CD4-positive, CD25-positive, alpha-beta regulatory T cell (primary cell): ENCODE data around the gene CTNNA1. TPM values are rescaled to one million over a fixed set of nuclear protein-coding genes. Genes with fewer than 3 reads are reported as not detected.
A peak's percentile ranks its signal among the peaks of the same experiment; 100 is the strongest.

Source experiments
- ATAC-seq, 2 donors: fragments of 150-1000 bp; cut with Tn5 transposase; one replicate each; pipeline ENCODE4 v1.10.0; 2021; ENCODE audit warnings: low read depth in 2 of 2, moderate number of reproducible peaks in 2 of 2, moderate library complexity in 1 of 2
- DNase-seq, 3 donors: peaks; one replicate each; pipeline versions ENCODE4 v3.0.0 to v3.0.0-alpha.2; 2012 to 2022; ENCODE audit warnings: mixed read lengths in 1 of 3
- H3K27ac ChIP-seq: one replicate; pipeline ENCODE4 v1.7.0; 2013; ENCODE audit warnings: mild to moderate bottlenecking, low read length; ENCODE audit not compliant: insufficient read depth, poor library complexity, severe bottlenecking
- H3K27me3 ChIP-seq: one replicate; pipeline ENCODE4 v1.7.0; 2013; ENCODE audit warnings: low read length; ENCODE audit not compliant: control insufficient read depth, insufficient read depth
- H3K36me3 ChIP-seq: one replicate; pipeline ENCODE4 v1.7.0; 2013; ENCODE audit warnings: mild to moderate bottlenecking, low read length, moderate library complexity; ENCODE audit not compliant: control insufficient read depth, insufficient read depth
- H3K4me1 ChIP-seq: 2 replicates; pipeline ENCODE4 v1.7.0; 2013; ENCODE audit warnings: mild to moderate bottlenecking, low read length; ENCODE audit not compliant: insufficient read depth, control insufficient read depth, poor library complexity, severe bottlenecking
- H3K4me3 ChIP-seq: one replicate; pipeline ENCODE4 v1.7.0; 2013; ENCODE audit warnings: low read depth, mild to moderate bottlenecking, low read length, moderate library complexity
- H3K9me3 ChIP-seq, 2 experiments: 1 replicate in 1 of 2; 2 replicates in 1 of 2; pipeline ENCODE4 v1.7.0; 2013; ENCODE audit warnings: low read length in 2 of 2, mild to moderate bottlenecking in 1 of 2, moderate library complexity in 1 of 2; ENCODE audit not compliant: control insufficient read depth in 2 of 2
- H3K27ac Mint-ChIP-seq, 3 donors: one replicate each; pipeline ENCODE4 v1.8.0; 2020 to 2022; ENCODE audit warnings: mild to moderate bottlenecking in 3 of 3, mixed read lengths in 3 of 3, moderate library complexity in 2 of 3
- H3K27me3 Mint-ChIP-seq: one replicate; pipeline ENCODE4 v1.8.0; 2022; ENCODE audit warnings: mild to moderate bottlenecking, mixed read lengths
- H3K36me3 Mint-ChIP-seq: one replicate; pipeline ENCODE4 v1.8.0; 2020; ENCODE audit warnings: mixed read lengths
- H3K4me1 Mint-ChIP-seq, 4 donors: one replicate each; pipeline ENCODE4 v1.8.0; 2020 to 2022; ENCODE audit warnings: mixed read lengths in 4 of 4, mild to moderate bottlenecking in 1 of 4
- H3K4me3 Mint-ChIP-seq, 4 donors: one replicate each; pipeline ENCODE4 v1.8.0; 2020 to 2022; ENCODE audit warnings: mild to moderate bottlenecking in 4 of 4, mixed read lengths in 4 of 4, moderate library complexity in 3 of 4
- H3K9me3 Mint-ChIP-seq, 7 donors: one replicate each; pipeline ENCODE4 v1.8.0; 2020 to 2022; ENCODE audit warnings: mixed read lengths in 7 of 7, mild to moderate bottlenecking in 3 of 7, moderate library complexity in 2 of 7
- polyA plus RNA-seq, 4 donors: library from polyadenylated mRNA; unstranded; fragments of 300-500 nt; fragmentation: Illumina TruSeq; gene quantifications; one replicate each; pipeline ENCODE4 v1.2.3, GENCODE V29; 2021
- total RNA-seq: library from RNA; stranded (reverse); gene quantifications from one replicate; pipeline ENCODE4 v1.2.3, GENCODE V29; 2022

The CTNNA1 gene
- total and polyA plus RNA-seq, 5 donors from 2014 or later, result 8.9 to 48.6 (median 13.5) TPM

GRCh38 chr5:138819081-138819480, 65.9 kb downstream of the CTNNA1 start:
- peaks cover 0 to 3% (median 0%) of the 10 kb centered on the region in 4 donors for H3K4me1 Mint-ChIP-seq
- no peak for ATAC-seq
- no peak overlapping the region for H3K4me3 Mint-ChIP-seq
- H3K36me3 Mint-ChIP-seq, result peaks cover 4% of the 10 kb centered on the region
- Histone ChIP-seq H3K9me3 (no peaks in the 10 kb centered on the region), H3K4me3 (no peak overlapping the region), H3K27me3 (no peaks in the 10 kb centered on the region), H3K4me1 (no peaks in the 10 kb centered on the region), H3K36me3 (peaks cover 3% of the 10 kb centered on the region), H3K27ac (no peak overlapping the region)
- DNase-seq, result no peak
- H3K9me3 Mint-ChIP-seq, result peaks cover 0 to 3% (median 0%) of the 10 kb centered on the region in 7 donors
- H3K27me3 Mint-ChIP-seq, result no peaks in the 10 kb centered on the region
- peak overlapping the region in 2 of 3 donors; percentile 42 to 53 for H3K27ac Mint-ChIP-seq

GRCh38 chr5:138820695-138821094, 67.5 kb downstream of the CTNNA1 start:
- H3K4me3 Mint-ChIP-seq, result no peak overlapping the region
- H3K4me1 Mint-ChIP-seq, result peaks cover 0 to 9% (median 2%) of the 10 kb centered on the region in 4 donors
- no peaks in the 10 kb centered on the region for H3K27me3 Mint-ChIP-seq
- ATAC-seq (no peak), DNase-seq (no peak)
- Histone ChIP-seq H3K36me3 (peaks cover 2% of the 10 kb centered on the region), H3K27me3 (no peaks in the 10 kb centered on the region), H3K27ac (no peak overlapping the region), H3K9me3 (no peaks in the 10 kb centered on the region), H3K4me1 (no peaks in the 10 kb centered on the region), H3K4me3 (no peak overlapping the region)
- no peak overlapping the region for H3K27ac Mint-ChIP-seq
- no peaks in the 10 kb centered on the region for H3K36me3 Mint-ChIP-seq
- peaks cover 0 to 1% (median 0%) of the 10 kb centered on the region in 7 donors for H3K9me3 Mint-ChIP-seq

GRCh38 chr5:138824516-138824915, 71.3 kb downstream of the CTNNA1 start:
- Mint-ChIP-seq H3K9me3 (no peaks in the 10 kb centered on the region), H3K4me1 (peaks cover 0 to 9% (median 2%) of the 10 kb centered on the region in 4 donors), H3K4me3 (no peak overlapping the region), H3K27me3 (no peaks in the 10 kb centered on the region), H3K27ac (peak overlapping the region in 1 of 3 donors; percentile 33), H3K36me3 (peaks cover 3% of the 10 kb centered on the region)
- no peak overlapping the region for H3K4me3 ChIP-seq
- no peaks in the 10 kb centered on the region for H3K27me3 ChIP-seq
- no peaks in the 10 kb centered on the region for H3K4me1 ChIP-seq
- H3K27ac ChIP-seq, result no peak overlapping the region
- H3K36me3 ChIP-seq, result peaks cover 8% of the 10 kb centered on the region
- DNase-seq, result no peak
- ATAC-seq, result no peak
- H3K9me3 ChIP-seq, result no peaks in the 10 kb centered on the region

- peaks cover 0 to 9% (median 2%) of the 10 kb centered on the region in 4 donors for H3K4me1 Mint-ChIP-seq
- peaks cover 8% of the 10 kb centered on the region for H3K36me3 ChIP-seq
- no peak overlapping the region for H3K27ac Mint-ChIP-seq
- no peaks in the 10 kb centered on the region for H3K27me3 Mint-ChIP-seq
- no peaks in the 10 kb centered on the region for H3K4me1 ChIP-seq
- H3K36me3 Mint-ChIP-seq, result peaks cover 3% of the 10 kb centered on the region
- no peak overlapping the region for H3K27ac ChIP-seq
- no peaks in the 10 kb centered on the region for H3K9me3 Mint-ChIP-seq
- H3K27me3 ChIP-seq, result no peaks in the 10 kb centered on the region
- H3K4me3 ChIP-seq, result no peak overlapping the region
- H3K4me3 Mint-ChIP-seq, result no peak overlapping the region
- DNase-seq (peak in 2 of 3 donors; percentile 17 to 23), ATAC-seq (no peak)
- H3K9me3 ChIP-seq, result no peaks in the 10 kb centered on the region
These were observed 72.0 kb downstream of the CTNNA1 start for GRCh38 chr5:138824924-138825863.

- H3K9me3 ChIP-seq, result no peaks in the 10 kb centered on the region
- no peak for DNase-seq
These were observed 75.3 kb downstream of the CTNNA1 start for GRCh38 chr5:138828556-138828955.

GRCh38 chr5:138829341-138829740, 76.1 kb downstream of the CTNNA1 start:
- Histone ChIP-seq H3K4me1 (no peaks in the 10 kb centered on the region), H3K4me3 (no peak overlapping the region), H3K27me3 (no peaks in the 10 kb centered on the region), H3K9me3 (no peaks in the 10 kb centered on the region), H3K27ac (no peak overlapping the region), H3K36me3 (peaks cover 8% of the 10 kb centered on the region)
- Mint-ChIP-seq H3K4me3 (no peak overlapping the region), H3K36me3 (peaks cover 3% of the 10 kb centered on the region), H3K27me3 (no peaks in the 10 kb centered on the region), H3K4me1 (peaks cover 0 to 11% (median 4%) of the 10 kb centered on the region in 4 donors), H3K9me3 (no peaks in the 10 kb centered on the region), H3K27ac (no peak overlapping the region)
- no peak for ATAC-seq
- no peak for DNase-seq

More at GRCh38 chr5:138828556-138828955, 75.3 kb downstream of the CTNNA1 start:
- Mint-ChIP-seq H3K27me3 (no peaks in the 10 kb centered on the region), H3K36me3 (peaks cover 3% of the 10 kb centered on the region), H3K27ac (no peak overlapping the region), H3K4me1 (peaks cover 0 to 11% (median 6%) of the 10 kb centered on the region in 4 donors), H3K9me3 (no peaks in the 10 kb centered on the region), H3K4me3 (no peak overlapping the region)
- Histone ChIP-seq H3K36me3 (peaks cover 8% of the 10 kb centered on the region), H3K27ac (no peak overlapping the region), H3K27me3 (no peaks in the 10 kb centered on the region), H3K4me3 (no peak overlapping the region), H3K4me1 (no peaks in the 10 kb centered on the region)
- ATAC-seq, result no peak

- H3K4me3 ChIP-seq, result no peak overlapping the region
- no peaks in the 10 kb centered on the region for H3K27me3 ChIP-seq
- H3K4me1 ChIP-seq, result no peaks in the 10 kb centered on the region
- Mint-ChIP-seq H3K9me3 (no peaks in the 10 kb centered on the region), H3K36me3 (peaks cover 3% of the 10 kb centered on the region), H3K4me1 (peaks cover 0 to 12% (median 2%) of the 10 kb centered on the region in 4 donors), H3K4me3 (no peak overlapping the region), H3K27me3 (no peaks in the 10 kb centered on the region), H3K27ac (no peak overlapping the region)
- ATAC-seq (no peak), DNase-seq (no peak)
- H3K9me3 ChIP-seq, result no peaks in the 10 kb centered on the region
- no peak overlapping the region for H3K27ac ChIP-seq
- peaks cover 6% of the 10 kb centered on the region for H3K36me3 ChIP-seq
These were observed 78.5 kb downstream of the CTNNA1 start for GRCh38 chr5:138831703-138832102.
